HG03575 (cell line): Measurements from ENCODE around the gene ORC1.

Source experiments
- ATAC-seq: cut with Tn5 transposase; IDR thresholded peaks from one replicate; pipeline ENCODE4 v1.9.1; 2021; ENCODE audit not compliant: unreplicated experiment, insufficient number of reproducible peaks, low FRiP score; ENCODE audit errors: extremely low read depth

The ORC1 gene

GRCh38 chr1:52355436-52355835, 48.8 kb downstream of the ORC1 start:
- ATAC-seq: no peak

- no peak for ATAC-seq
These were observed 51.5 kb downstream of the ORC1 start for GRCh38 chr1:52352690-52353089.

- no peak for ATAC-seq
These were observed 55.4 kb downstream of the ORC1 start for GRCh38 chr1:52348704-52349300.

- no peak for ATAC-seq
These were observed 57.6 kb downstream of the ORC1 start for GRCh38 chr1:52346653-52347052.

- ATAC-seq: no peak
These were observed 59.0 kb downstream of the ORC1 start for GRCh38 chr1:52345252-52345651.

- ATAC-seq: no peak
These were observed 60.2 kb downstream of the ORC1 start for GRCh38 chr1:52343979-52344378.

GRCh38 chr1:52341655-52342260, 62.5 kb downstream of the ORC1 start:
- no peak for ATAC-seq

- ATAC-seq: no peak
These were observed 66.8 kb downstream of the ORC1 start for GRCh38 chr1:52337439-52337838.

- no peak for ATAC-seq
These were observed 69.2 kb downstream of the ORC1 start for GRCh38 chr1:52334906-52335528.

GRCh38 chr1:52332411-52332810, 71.8 kb downstream of the ORC1 start:
- ATAC-seq: no peak

GRCh38 chr1:52328615-52329014, 75.6 kb downstream of the ORC1 start:
- ATAC-seq: no peak

- ATAC-seq: no peak
These were observed 78.4 kb downstream of the ORC1 start for GRCh38 chr1:52325786-52326185.

GRCh38 chr1:52323731-52324130, 80.5 kb downstream of the ORC1 start:
- no peak for ATAC-seq
